IPS-15b (cell line): ENCODE data around the gene NDFIP1.
"Not testable (repeated sequence)": the region's sequence is repeated elsewhere in the genome, so short reads cannot be mapped to it uniquely, and the experiment has no call there.

Source experiments
- H3K27me3 ChIP-seq: one replicate; pipeline ENCODE4 v1.6.1; 2013; ENCODE audit warnings: low read length; ENCODE audit not compliant: control insufficient read depth, insufficient read depth
- H3K36me3 ChIP-seq: one replicate; pipeline ENCODE4 v1.6.1; 2013; ENCODE audit warnings: low read length; ENCODE audit not compliant: control insufficient read depth, insufficient read depth
- H3K4me1 ChIP-seq: one replicate; pipeline ENCODE4 v1.6.1; 2013; ENCODE audit warnings: mild to moderate bottlenecking, low read length; ENCODE audit not compliant: control insufficient read depth, insufficient read depth
- H3K4me3 ChIP-seq: one replicate; pipeline ENCODE4 v1.5.1; 2013; ENCODE audit warnings: low read depth, low read length
- H3K9ac ChIP-seq: one replicate; pipeline ENCODE4 v1.6.1; 2013; ENCODE audit warnings: low read depth, mild to moderate bottlenecking, low read length
- H3K9me3 ChIP-seq: one replicate; pipeline ENCODE4 v1.6.1; 2013; ENCODE audit warnings: mild to moderate bottlenecking, low read length; ENCODE audit not compliant: control insufficient read depth, insufficient read depth

Gene NDFIP1

DNA sequence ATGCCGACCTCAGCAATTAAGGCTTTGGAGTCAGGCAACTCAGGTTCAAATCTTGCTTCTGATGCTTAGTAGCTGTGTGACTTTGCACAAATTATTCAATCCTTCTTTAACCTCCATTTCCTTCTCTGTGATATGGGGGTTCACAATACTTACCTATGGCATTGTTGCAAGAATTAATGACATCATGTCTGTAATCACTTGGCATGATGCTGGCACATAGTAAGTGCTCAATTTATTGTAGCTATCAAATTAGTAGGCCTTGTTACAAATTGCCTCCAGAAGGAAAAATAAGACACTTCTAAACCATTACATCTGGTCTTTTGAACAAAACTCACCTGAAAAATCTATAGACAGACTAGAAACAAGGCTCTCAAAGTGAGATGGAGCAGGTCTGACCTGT is 29.9 kb upstream of the NDFIP1 start:
- H3K4me3 ChIP-seq, result no peak overlapping the region
- H3K9ac ChIP-seq, result no peak overlapping the region
- H3K36me3 ChIP-seq, result no peaks in the 10 kb centered on the region
- no peaks in the 10 kb centered on the region for H3K27me3 ChIP-seq
- H3K4me1 ChIP-seq, result no peaks in the 10 kb centered on the region
- H3K9me3 ChIP-seq, result no peaks in the 10 kb centered on the region

GRCh38 chr5:142079306-142079721 is 29.3 kb upstream of the NDFIP1 start:
- Histone ChIP-seq H3K27me3 (no peaks in the 10 kb centered on the region), H3K9ac (no peak overlapping the region), H3K4me3 (no peak overlapping the region)

GRCh38 chr5:142080248-142080647 is 28.3 kb upstream of the NDFIP1 start:
- no peaks in the 10 kb centered on the region for H3K27me3 ChIP-seq
- no peaks in the 10 kb centered on the region for H3K9me3 ChIP-seq
- H3K4me1 ChIP-seq, result no peaks in the 10 kb centered on the region
- no peaks in the 10 kb centered on the region for H3K36me3 ChIP-seq
- no peak overlapping the region for H3K4me3 ChIP-seq
- H3K9ac ChIP-seq, result no peak overlapping the region

More at GRCh38 chr5:142079306-142079721, 29.3 kb upstream of the NDFIP1 start:
- Histone ChIP-seq H3K9me3 (no peaks in the 10 kb centered on the region), H3K4me1 (no peaks in the 10 kb centered on the region), H3K36me3 (no peaks in the 10 kb centered on the region)

GRCh38 chr5:142082182-142082781 is 26.3 kb upstream of the NDFIP1 start:
- Histone ChIP-seq H3K27me3 (no peaks in the 10 kb centered on the region), H3K9ac (no peak overlapping the region), H3K36me3 (no peaks in the 10 kb centered on the region), H3K9me3 (no peaks in the 10 kb centered on the region), H3K4me1 (no peaks in the 10 kb centered on the region), H3K4me3 (no peak overlapping the region)

- Histone ChIP-seq H3K9me3 (no peaks in the 10 kb centered on the region), H3K4me3 (no peak overlapping the region), H3K9ac (no peak overlapping the region), H3K27me3 (peaks cover 6% of the 10 kb centered on the region), H3K36me3 (no peaks in the 10 kb centered on the region), H3K4me1 (peaks cover 2% of the 10 kb centered on the region)
Observed at GRCh38 chr5:142086229-142086628, 22.4 kb upstream of the NDFIP1 start.

DNA sequence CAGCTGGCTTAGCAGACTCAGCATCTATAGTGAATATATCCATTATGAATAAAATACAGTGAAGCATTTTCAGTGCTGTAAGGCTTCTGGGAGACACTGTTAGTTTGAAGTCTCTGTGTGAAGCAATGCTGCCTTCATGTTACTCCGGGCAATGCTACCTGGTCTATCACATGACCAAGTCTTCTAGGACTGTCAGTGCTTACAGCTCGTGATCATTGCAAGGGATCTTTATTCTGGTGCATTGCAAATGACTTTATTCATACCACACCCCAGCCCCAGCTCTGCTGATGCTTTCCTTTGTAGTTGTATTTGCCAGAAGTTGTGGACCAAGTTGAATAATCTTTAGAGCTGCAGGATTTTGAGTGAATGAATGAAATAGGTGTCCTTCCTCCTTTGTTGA is 21.9 kb upstream of the NDFIP1 start:
- no peaks in the 10 kb centered on the region for H3K9me3 ChIP-seq
- no peaks in the 10 kb centered on the region for H3K36me3 ChIP-seq
- H3K9ac ChIP-seq, result no peak overlapping the region
- peaks cover 2% of the 10 kb centered on the region for H3K4me1 ChIP-seq
- no peak overlapping the region for H3K4me3 ChIP-seq
- peaks cover 6% of the 10 kb centered on the region for H3K27me3 ChIP-seq

DNA sequence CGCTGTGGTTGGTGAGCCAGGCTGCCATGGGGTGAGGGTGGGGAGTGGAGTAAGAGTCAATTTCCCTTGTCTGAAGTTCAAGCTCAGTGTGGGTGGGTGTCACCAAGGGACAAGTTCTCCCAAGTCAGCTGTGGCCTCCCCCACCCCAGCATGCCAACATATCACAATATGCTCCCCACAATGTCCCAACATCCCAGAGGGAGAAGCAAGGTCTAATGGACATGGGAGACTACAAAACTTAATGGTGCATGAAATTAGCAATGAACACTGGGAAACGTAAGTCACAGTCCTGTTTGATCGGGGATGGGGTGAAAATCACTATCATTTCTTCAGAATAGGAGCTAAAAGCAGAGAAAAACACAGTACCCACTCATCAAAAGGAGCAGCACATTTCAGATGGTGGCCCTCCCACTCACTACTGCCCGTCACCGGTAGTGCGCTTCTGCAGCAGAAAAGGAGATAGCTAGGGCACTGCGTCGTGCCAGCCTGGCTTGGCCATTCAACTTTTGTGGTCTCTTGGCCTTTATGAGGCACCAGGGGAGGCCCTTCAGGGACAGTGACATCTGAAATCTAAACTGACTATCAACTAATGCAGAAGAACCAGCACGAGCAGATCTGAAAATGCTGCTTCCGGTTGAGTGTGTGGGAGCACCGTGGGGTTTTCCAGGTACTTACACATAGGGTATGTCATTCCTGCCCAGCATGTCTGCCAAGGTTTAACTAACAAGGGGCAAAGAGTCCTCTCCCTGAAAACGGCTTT is 20.5 kb upstream of the NDFIP1 start:
- H3K4me3 ChIP-seq, result no peak overlapping the region
- H3K9ac ChIP-seq, result no peak overlapping the region
- no peaks in the 10 kb centered on the region for H3K36me3 ChIP-seq
- peaks cover 6% of the 10 kb centered on the region for H3K27me3 ChIP-seq
- peaks cover 2% of the 10 kb centered on the region for H3K4me1 ChIP-seq
- H3K9me3 ChIP-seq, result no peaks in the 10 kb centered on the region

DNA sequence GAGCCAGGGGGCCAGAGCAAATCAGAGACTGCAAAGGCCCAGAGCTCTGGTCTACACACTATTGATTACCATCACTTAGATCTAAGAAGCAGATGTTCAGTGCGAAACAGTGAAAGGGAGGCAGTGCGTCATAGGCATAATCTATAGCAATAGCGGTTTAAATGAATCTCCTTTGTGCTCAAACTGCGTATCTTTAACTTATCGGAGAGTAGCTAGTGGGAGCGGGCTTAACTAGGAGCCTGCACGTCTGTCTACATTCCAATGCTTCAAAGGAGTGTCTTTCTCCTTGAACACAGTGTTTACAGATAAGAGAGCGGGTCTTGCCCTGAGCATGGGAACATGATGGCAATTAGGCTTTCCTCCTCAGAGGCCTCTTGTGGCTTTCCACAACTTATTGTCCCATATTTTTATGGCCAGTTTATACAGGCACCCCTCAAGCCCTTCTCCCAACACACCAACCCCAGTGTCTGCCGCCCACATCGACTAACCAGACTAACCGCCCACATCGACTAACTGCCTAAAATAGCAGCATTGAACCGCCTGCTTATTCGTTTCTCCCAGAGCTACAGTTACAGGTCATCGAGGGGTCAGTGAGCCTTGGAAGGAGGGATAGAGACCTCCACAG is 19.6 kb upstream of the NDFIP1 start:
- not testable (repeated sequence) for H3K9ac ChIP-seq, H3K9me3 ChIP-seq, H3K4me1 ChIP-seq, H3K36me3 ChIP-seq, H3K4me3 ChIP-seq, H3K27me3 ChIP-seq

DNA sequence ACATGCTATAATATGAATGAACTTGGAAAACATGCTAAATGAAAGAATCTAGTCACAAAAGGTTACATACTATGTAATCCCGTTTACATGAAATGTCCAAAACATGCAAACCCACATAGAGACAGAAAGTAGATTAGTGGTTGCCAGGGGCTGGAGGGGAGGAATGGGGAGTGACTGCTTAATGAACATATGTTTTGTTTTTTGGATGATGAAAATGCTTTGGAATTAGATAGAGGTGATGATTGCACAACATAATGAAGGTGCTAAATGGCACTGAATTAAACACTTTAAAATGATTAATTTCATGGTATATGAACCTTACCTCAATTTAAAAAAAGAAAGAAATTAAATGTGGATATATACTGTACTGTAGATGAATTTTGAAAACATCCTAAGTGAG is 17.6 kb upstream of the NDFIP1 start:
- Histone ChIP-seq H3K4me3 (no peak overlapping the region), H3K27me3 (peaks cover 6% of the 10 kb centered on the region), H3K9me3 (no peaks in the 10 kb centered on the region), H3K36me3 (no peaks in the 10 kb centered on the region), H3K4me1 (peaks cover 2% of the 10 kb centered on the region), H3K9ac (no peak overlapping the region)

- no peak overlapping the region for H3K9ac ChIP-seq
- H3K36me3 ChIP-seq, result no peaks in the 10 kb centered on the region
- no peaks in the 10 kb centered on the region for H3K9me3 ChIP-seq
- peaks cover 2% of the 10 kb centered on the region for H3K4me1 ChIP-seq
- no peak overlapping the region for H3K4me3 ChIP-seq
- H3K27me3 ChIP-seq, result peaks cover 6% of the 10 kb centered on the region
Observed at GRCh38 chr5:142091922-142092321, 16.7 kb upstream of the NDFIP1 start.

- H3K9me3 ChIP-seq, result no peaks in the 10 kb centered on the region
- H3K9ac ChIP-seq, result no peak overlapping the region
Observed at GRCh38 chr5:142095035-142095434, 13.5 kb upstream of the NDFIP1 start.

More at GRCh38 chr5:142095035-142095434, 13.5 kb upstream of the NDFIP1 start:
- H3K4me1 ChIP-seq, result peaks cover 13% of the 10 kb centered on the region
- H3K4me3 ChIP-seq, result no peak overlapping the region
- no peaks in the 10 kb centered on the region for H3K36me3 ChIP-seq
- no peaks in the 10 kb centered on the region for H3K27me3 ChIP-seq
